BE2C (cell line): ENCODE measurements around the gene CCDC185.

Source experiments
- DNase-seq: peaks from one replicate; pipeline ENCODE4 v3.0.0-alpha.2; 2020
- H3K27me3 ChIP-seq: fragments of 250-450 bp; sonication (Bioruptor Pico); 2 replicates; pipeline ENCODE4 v1.5.1; 2020; ENCODE audit warnings: mild to moderate bottlenecking
- H3K36me3 ChIP-seq: fragments of 250-450 bp; sonication (Bioruptor Pico); 2 replicates; pipeline ENCODE4 v1.5.1; 2020; ENCODE audit warnings: mild to moderate bottlenecking
- H3K4me1 ChIP-seq: fragments of 250-450 bp; sonication (Bioruptor Pico); 2 replicates; pipeline ENCODE4 v1.5.1; 2020
- H3K4me3 ChIP-seq: 2 replicates; pipeline ENCODE4 v1.5.1; 2011; ENCODE audit warnings: low read depth, low read length
- H3K9me3 ChIP-seq: fragments of 250-450 bp; sonication (Bioruptor Pico); 2 replicates; pipeline ENCODE4 v1.5.1; 2020
- TF ChIP-seq, protein P1 (sequence below): IDR thresholded peaks from 2 replicates; pipeline ENCODE4 v1.5.1; 2012; ENCODE audit warnings: mild to moderate bottlenecking, low read depth, low read length

CCDC185 gene

DNA sequence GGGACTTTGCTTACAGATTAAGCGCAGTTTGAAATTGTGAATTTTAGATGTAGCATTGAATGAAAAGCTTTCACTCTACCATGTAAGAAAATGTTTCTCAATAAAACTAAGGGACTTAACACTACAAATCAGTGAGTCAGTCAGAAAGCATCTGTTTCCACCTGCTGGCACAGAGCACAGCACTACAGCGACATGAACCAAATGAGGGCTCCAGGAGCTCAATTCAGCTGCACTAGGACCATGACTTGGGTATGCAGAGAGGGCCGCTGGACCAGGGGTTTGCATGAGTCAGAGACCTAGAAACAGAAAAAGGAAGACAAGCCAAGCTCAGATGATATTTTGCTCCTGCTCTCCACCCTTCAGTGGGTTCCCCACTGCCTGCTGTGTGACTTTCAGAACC is 34.4 kb upstream of the CCDC185 start:
- no peaks in the 10 kb centered on the region for H3K9me3 ChIP-seq
- TF ChIP-seq, protein P1, sequence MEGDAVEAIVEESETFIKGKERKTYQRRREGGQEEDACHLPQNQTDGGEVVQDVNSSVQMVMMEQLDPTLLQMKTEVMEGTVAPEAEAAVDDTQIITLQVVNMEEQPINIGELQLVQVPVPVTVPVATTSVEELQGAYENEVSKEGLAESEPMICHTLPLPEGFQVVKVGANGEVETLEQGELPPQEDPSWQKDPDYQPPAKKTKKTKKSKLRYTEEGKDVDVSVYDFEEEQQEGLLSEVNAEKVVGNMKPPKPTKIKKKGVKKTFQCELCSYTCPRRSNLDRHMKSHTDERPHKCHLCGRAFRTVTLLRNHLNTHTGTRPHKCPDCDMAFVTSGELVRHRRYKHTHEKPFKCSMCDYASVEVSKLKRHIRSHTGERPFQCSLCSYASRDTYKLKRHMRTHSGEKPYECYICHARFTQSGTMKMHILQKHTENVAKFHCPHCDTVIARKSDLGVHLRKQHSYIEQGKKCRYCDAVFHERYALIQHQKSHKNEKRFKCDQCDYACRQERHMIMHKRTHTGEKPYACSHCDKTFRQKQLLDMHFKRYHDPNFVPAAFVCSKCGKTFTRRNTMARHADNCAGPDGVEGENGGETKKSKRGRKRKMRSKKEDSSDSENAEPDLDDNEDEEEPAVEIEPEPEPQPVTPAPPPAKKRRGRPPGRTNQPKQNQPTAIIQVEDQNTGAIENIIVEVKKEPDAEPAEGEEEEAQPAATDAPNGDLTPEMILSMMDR, result no peak
- no peaks in the 10 kb centered on the region for H3K36me3 ChIP-seq
- H3K4me1 ChIP-seq, result no peaks in the 10 kb centered on the region
- no peak for DNase-seq
- peaks cover 75% of the 10 kb centered on the region for H3K27me3 ChIP-seq
- no peak overlapping the region for H3K4me3 ChIP-seq

DNA sequence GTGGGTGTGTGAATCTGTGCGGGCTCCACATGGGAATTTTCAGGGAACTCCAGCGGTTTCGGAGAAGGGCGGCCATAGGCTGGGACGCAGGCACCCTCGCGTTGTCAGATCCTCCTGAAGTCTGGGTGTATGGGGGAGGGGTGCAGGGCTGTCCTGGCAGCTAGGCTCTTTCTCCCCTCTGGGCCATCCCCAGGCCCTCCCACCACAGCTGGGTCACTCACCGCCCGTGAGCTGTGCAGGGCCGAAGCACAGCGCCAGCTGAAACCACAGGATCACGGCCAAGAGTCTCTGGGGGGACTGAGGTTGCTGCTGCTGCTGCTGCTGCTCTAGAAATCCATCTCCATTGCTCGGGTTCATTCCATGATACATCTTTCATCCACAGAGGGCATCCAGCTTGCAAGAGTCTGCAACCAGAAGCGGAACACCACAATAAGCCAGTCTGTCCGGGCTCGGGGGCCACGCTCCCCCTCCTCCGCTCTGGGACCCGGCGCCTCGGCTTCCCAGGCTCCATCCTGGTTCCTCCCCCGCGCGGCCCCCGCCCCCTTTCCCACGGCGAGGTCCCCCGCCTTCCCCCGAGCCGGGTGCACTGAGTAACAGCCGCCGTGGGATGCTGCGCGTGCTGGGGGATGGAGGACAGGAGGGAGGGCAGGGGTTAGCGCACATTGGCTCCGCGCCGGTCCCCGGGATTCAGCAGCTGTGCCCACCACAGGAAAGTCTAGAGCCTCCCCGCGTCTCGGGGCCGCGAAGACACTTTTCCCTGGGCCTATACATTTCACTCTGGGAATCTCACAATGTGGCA is 30.0 kb upstream of the CCDC185 start:
- Histone ChIP-seq H3K36me3 (no peaks in the 10 kb centered on the region), H3K4me3 (peak overlapping the region; percentile 56), H3K4me1 (no peaks in the 10 kb centered on the region), H3K27me3 (peaks cover 64% of the 10 kb centered on the region), H3K9me3 (no peaks in the 10 kb centered on the region)
- TF ChIP-seq, protein P1, result no peak
- DNase-seq, result peak; percentile 26

DNA sequence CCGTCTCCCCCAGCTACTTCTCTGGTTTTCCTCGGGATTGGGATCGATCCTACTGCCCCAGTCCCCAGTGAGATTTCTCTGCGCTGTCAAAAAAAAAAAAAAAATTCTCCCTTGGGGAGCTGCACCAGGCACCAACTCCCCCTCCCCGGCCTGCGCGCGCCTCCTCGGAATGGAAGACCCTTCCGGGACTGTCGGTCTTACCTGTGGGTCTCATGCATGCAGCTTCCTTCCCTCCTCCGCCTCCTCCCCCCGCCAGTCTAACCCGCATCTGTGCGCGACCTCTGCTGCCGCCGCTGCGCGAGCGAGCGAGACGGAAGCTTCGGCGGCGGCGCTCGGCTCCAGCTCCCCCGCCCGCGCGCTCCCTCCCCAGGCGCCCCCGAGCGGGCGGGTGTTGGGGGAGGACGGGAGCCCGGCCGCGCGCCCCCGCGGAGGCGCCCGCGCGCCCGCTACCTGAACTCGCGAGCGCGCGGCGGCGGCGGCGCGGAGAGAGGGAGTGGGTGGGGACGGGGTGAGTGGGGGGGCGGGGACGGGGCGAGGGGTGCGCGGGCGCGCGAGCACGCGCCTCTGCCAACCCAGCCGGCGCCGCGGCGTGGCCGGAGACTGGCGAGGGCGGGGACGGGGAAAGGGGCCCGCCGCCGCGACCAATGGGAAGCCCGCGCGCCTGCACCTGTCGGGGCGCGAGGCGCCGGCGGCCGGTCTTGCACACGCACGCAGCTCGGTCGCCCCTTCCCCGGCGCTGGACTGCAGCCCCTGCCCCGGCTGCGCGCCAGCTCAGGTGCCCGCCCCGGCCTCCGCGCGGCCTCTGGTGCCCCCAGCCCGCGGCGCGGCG is 29.1 kb upstream of the CCDC185 start, which contains the start of gene SUSD4:
TSS of gene SUSD4 (minus strand) at position 321 of the 829 bp plus-strand sequence. CDS start 751 bp downstream, outside the sequence.
- Histone ChIP-seq H3K4me1 (no peaks in the 10 kb centered on the region), H3K4me3 (peak within 1 kb of the TSS; percentile 56), H3K9me3 (no peaks in the 10 kb centered on the region), H3K36me3 (no peaks in the 10 kb centered on the region), H3K27me3 (peaks cover 56% of the 10 kb centered on the region)
- peak; percentile 42 for DNase-seq
- TF ChIP-seq, protein P1, result no peak

DNA sequence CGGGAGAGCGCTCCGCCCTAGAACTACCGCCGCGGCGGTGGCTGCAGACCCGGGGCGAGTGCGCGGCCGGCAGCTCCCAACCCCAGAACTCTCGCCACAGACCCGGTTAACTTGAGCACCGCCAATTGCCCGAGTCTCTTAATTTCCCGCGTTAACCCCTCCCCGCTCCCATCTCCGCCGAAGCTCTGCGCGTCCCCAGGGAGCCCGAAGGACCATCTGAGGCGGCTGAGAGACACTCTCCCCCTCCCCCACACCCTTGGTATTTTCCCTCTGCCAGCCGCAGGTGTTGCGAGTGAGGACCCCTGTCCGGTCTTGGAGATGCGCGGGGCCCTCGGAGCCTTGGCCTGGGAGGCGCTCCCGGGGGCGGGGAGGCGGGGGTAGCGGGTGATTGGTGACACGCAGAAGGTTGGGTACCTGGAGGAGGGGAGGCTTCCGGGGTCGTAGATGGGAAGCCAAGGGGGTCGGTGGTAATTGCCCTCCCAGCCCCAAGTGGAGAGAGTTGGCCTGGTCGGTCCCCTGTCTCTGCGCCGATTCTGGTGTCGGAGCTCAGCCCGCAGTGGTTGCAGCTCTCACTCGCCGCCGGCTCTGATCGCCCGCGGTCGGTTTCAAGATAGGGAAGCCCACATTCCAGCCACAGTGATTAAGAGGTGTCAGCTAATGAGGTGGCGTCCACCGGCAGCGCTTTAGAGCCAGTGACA is 28.4 kb upstream of the CCDC185 start:
- Histone ChIP-seq H3K9me3 (no peaks in the 10 kb centered on the region), H3K4me1 (no peaks in the 10 kb centered on the region), H3K36me3 (no peaks in the 10 kb centered on the region), H3K4me3 (no peak overlapping the region), H3K27me3 (peaks cover 50% of the 10 kb centered on the region)
- TF ChIP-seq, protein P1, result no peak
- DNase-seq, result no peak

DNA sequence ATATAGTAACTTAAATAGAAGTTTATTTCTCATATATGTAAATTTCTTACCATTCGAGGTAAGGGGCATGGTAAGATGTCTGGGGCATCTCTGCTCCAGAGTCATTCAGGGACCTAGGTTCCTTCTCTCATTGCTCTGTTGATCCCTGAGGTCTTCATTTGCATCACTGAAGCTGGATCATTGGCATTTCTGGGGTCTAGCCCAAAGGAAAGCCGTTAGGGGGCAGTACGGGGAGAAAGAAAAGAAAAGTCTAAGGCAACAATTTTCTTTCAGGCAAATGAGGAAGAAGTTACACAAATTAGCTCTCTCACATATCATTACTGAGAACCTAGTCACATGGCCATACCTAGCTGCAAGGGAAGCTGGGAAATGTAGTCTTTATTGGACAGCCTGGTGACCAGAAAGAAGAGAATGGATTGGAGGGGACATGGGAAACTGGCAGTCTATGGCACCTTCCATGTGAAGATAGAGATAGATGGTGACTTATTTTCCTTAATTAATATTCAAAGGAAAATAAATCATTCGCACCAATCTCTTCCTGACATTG is 19.1 kb upstream of the CCDC185 start:
- Histone ChIP-seq H3K27me3 (no peaks in the 10 kb centered on the region), H3K9me3 (no peaks in the 10 kb centered on the region; the same call in 1 of the 2 replicates), H3K36me3 (no peaks in the 10 kb centered on the region), H3K4me1 (no peaks in the 10 kb centered on the region), H3K4me3 (no peak overlapping the region)
- TF ChIP-seq, protein P1, result no peak
- DNase-seq, result no peak
